ENCODE results near the gene SHTN1.

SHTN1 gene

DNA sequence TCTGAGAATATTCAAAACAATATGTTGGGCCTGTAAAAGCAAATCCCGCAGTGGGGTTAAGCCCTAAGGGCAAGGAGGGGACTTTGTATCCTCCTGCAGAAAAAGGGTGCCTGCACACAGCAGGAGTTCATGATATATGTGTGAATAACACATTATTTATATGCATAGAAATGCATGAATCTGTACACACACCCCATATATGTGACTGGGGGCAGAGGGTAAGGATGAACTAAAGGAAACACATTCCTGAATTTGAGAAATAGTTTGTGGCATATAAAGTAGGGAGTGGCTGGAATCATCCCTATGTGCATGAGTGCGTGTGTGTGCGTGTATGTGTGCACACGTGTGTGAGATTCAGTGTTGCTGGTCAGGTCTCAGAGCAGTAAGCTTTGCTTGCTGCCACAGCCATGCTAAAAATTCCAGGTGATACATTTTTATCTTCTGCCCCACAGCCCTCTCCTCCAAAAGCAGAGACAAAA is 136.8 kb downstream of the SHTN1 start:
- no peak for DNase-seq

DNA sequence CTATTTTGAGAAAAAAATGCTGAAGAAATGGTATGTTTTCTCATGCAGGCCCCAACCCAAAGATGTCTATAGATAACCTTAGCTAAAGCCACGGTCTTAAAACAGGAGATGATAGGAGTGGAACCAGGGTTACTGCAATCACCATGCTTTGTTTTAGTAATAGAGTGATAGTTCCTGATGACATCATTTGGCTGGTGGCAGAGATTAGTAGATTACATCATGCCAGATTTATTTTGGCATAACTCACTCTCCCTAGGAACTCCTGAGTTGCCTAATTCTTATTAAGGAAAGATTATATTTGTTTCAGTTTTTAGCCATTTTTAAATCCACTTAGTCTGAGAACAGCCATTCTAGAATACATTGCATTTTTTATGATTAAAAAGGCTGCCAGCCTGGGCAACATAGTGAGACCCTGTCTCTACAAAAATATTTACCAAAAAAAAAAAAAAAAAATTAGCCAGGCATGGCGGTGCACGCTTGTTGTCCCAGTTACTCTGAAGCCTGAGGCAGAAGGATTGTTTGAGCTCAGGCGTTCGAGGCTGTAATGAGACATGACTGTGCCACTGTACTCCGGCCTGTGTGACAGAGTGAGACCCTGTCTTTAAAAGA is 137.9 kb downstream of the SHTN1 start:
- DNase-seq: no peak

DNA sequence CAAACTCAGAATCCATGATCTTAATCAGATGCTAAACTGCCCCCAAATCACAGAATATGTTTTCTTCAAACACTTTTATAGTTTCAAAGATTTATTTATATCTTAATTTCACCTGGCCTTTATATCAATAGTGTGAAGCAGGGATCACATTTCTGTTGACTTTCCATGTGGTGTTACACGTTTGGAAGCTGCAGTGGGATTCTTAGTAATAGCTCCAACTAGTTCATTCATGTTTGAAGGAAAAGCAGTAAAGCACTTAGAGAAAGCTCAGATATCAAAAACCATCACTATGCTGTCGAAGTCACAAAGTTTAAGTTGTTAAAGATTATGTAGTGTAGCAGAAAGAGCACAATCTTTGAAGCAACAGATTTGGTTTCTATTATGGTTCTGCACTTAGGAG is 138.9 kb downstream of the SHTN1 start:
- no peak for DNase-seq

DNA sequence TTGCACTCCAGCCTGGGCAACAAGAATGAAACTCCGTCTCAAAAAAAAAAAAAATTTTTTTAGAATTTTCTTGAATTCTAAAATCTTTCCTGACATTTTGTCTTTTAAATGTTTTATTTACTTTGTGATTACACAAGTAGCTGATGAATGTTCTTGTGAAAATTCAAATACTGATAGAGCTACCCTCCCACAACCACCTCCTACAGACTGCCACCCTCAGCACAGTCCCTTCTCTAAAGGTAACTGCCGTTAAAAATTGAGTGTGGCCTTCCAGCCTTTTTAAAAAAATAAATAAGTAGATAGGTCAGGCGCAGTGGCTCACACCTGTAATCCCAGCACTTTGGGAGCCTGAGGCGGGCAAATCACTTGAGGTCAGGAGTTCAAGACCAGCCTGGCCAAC is 140.6 kb downstream of the SHTN1 start:
- DNase-seq: no peak

DNA sequence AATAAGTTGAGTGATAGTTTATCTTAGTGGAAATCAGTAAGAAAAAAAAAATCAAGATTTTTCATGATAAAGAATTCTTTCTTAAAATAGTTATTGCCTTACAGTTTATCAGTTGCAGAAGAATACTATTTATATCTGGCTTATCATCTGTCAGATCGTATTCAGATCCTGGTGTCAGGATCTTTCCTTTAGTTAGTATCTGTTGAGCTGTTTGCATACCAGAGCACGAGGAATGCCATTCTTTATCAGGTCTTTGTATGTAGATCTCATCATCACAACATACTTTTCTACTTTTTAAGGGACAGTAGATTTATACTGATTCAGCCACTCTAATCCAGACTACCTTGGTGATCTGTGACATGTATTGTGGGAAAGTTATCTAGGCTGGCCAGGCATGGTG is 143.2 kb downstream of the SHTN1 start:
- no peak for DNase-seq

DNA sequence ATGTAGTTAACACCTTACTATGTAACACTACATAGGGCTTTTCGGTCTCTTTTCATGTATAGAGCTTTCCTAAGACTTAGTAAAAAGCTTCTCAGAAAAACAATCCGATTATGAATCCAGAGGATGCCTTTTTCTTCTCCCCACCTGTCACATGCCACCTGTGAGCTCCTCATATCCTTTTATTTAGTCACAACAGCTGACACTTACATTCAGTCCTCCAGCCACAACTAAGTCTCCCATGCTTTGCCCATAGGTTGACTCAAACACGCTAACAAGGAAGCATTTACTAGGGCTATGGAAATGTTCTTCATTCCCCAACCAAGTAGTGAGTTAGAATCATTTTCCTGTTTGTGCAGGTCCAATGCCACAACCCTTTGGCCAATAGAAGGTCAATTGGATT is 147.8 kb downstream of the SHTN1 start:
- no peak for DNase-seq

DNA sequence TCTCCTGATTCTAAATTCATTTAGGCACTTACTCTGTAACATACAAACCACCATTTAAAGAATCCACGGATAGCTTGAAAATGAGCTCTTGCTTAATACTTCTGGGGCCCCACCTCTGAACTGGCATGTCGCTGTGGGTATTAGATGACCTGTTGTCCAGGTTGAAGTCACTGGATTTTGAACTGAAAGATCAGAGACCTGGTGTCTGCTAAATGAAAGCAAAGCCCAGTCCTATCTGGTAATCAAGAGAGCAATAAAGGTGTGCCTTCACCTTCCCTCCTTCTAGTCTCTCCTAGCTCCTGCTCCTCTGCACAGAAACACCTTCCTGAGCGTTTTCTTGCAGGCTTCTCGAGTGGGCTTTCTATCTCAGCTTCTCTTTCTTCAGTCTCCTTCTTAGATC is 151.3 kb downstream of the SHTN1 start:
- no peak for DNase-seq

DNA sequence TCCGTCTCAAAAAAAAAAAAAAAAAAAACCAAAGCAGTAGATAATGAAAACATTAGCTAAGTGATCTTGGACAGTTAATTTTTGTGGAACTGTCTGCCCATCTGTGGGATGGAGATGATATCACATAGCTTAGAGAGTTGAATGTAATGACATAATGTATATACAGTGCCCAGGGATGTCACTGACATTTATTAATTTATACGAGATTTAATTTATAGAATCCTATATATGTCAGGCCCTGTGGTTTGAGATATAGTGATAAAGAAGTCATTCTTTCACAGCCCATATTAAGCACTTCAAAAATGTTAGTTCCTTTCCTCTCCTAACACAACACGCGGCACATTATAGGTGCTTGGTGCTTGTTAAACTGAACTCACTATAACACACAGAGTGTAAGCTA is 151.7 kb downstream of the SHTN1 start:
- no peak for DNase-seq

DNA sequence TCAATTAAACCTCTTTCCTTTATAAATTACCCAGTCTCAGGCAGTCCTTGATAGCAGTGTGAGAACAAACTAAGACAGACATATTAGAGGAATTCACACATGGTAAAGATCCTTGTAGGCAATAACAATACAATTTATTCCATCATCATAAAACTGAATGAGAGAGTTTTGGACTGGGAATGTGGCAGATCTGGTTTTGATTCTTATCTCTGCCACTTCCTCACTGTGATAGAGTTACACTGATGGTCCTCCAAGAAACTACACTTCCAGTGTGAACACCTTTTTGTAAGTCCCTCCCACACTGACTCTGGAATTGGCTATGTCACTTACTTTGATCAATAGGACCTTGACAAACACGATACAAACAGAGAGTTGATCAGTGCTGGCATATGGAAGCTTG is 152.7 kb downstream of the SHTN1 start:
- DNase-seq: no peak

DNA sequence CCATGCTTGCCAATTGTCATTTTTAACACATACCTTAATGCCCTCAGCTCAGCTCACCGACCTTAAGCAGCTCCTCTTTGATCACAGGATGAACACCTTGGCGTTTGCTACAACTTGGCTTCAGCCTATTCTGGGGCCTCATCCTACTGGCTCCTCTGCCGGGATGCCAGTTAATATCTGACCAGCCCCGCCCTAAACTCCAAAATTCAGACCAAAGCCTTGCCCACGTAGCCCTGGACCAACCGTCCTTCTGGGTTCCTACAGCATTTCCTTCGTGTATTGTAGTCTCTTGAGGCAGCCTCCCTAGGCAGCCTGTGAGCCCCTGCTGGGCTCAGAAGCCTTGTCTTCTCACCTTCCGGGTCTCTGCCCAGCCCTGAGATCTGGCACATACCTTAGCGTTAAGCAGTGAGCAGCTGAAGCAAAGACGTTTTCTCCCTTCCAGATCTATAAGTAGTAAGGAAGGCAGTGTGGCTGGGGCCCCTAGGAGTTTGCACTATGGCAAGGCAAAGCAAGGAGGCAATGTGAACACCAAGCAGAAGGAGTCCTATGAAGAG is 154.9 kb downstream of the SHTN1 start:
- DNase-seq: no peak

DNA sequence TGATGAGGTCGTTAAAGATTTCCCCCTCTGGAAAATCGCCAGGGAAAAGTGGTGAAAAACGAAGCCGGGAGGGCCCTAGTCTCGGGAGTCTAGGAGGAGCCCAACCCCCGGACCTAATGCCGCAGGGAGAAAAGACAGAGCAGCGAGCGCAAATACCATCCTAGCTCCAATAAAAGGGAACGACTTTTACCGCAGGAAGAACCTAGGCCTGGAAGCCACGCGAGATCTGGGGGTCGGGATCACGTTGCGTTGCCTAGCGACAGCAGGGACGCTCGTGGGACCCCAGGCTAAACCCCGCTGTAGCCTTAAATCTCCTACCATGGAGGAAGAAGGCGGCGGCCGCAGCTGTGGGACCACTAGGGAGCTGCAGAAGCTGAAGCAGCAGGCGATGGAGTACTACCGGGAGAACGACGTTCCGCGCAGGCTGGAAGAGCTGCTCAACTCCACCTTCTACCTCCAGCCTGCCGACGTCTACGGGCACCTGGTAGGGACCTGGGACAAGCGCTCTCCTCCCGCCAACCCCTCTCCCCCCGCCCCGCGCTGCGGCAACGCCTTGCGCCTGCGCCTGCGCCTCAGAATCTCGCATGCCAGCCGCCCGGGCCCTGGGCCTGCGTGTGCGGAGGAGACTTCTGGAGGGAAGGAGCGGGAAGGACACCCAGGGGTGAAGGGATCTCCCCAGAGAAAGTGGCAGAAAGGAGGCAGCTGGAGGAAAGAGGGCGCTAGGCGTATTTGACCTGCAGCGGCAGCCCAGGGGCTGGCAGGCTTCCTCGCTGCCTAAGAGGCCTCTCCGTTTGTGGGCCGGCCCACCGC is 155.5 kb downstream of the SHTN1 start, which contains the start of gene ENO4:
Gene ENO4, plus strand, starts transcription at position 252 of the 810 bp plus-strand sequence. Its CDS starts 68 bp downstream, at position 320.
- DNase-seq: no peak

DNA sequence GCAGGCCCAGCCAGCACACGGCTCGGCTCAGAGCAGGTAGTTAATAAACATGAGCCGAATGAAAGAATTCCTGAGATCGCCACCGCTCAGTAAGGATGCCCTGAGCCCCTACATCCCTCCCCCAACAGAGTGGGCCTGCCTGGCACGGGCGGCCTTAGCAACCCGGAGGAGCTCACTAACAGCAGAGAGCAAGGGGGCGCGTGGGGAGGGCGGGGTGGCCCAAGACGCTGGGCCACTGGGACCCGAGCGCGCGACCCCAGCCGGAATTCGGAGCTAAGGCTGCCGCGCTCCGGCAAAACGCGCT is 156.1 kb downstream of the SHTN1 start:
- no peak for DNase-seq

DNA sequence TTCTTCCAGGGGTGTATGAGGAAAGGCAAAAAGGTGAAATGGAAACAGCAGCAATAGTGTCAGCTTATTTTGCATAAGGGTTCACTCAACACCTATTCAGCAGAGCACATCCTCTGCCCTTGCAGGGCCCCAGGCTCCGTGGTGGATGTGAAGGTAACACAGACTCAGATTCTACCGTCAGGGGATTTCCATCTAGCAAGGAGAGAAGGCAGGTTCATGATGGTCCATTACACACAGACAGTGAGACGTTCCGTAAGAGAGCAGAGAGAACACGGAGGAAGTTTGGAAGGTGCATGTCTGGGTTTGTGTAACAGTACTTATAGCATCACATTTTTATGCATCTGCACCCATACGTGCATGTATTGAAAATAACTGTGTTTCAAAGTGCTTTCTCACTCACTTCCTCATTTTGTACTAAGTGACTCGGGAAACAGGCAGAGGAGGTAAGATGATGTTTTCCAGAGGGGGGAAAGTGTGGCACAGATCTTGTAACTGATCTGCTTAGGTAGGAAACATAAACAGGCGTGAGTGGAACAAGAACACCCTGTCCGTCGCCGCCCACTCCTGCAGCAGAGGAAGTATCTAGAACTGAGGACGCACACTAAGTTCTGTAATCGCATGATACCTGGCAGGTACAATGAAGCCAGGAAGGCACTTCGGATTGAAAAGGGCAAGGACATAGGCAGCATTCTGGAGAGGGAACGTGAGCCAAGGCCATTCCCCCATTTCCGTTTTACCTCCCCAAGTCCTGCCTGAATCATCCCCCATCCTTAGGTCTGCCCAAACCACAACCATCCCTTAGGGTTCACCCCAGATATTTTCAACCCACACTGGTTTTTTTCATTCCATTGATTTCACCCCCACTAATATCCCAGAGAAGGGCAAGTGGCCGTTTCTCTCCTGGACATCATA is 156.7 kb downstream of the SHTN1 start:
- DNase-seq: no peak

DNA sequence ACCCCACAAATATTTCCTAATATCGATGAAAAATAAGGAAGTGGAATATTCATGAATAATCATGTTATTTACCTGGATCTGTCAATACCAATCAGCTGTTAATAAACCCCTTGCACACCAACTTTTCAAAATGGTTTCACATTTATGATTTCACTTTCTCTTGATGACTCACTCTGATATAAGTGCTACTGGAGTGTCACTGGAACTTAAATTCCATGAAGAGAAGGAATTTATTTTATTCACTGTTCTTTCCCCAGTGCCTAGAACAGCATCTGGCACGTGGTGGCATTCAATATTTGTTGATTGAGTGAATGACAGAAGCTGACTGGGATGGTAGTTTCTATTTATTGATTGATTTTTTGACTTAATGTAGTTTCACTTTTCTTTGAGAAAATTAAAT is 159.2 kb downstream of the SHTN1 start:
- no peak for DNase-seq

DNA sequence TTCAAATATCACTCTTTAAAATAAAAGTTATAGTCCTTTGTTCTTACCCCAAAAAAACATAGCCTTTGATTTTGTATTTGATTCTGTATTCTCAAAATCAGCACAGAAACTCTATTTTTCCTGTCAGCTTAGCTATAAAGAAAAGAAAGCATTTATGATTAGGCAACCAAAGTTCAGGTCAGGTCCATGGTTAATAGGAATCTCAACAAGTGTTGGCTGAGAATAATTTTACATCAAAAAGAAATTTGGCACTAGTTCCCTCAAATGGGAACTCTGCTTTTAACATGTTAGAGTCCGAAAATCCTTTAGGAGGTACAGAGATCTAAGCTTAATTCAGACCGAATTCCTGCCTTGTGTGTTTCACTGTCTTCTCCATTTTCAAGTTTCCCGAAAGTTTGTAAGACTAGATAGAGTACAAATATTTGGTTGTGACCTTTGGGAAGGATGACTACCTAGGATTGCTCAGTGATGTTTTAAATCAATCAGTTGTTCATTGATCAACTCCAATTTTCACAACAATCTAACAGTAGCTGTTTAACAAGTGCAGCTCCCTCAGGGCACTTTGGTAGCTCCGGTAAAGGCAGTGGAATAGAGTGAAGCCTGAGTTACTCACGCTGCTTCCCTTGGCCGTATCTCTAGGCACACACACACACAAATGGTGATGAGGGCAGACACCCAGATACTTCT is 164.5 kb downstream of the SHTN1 start:
- DNase-seq: no peak

DNA sequence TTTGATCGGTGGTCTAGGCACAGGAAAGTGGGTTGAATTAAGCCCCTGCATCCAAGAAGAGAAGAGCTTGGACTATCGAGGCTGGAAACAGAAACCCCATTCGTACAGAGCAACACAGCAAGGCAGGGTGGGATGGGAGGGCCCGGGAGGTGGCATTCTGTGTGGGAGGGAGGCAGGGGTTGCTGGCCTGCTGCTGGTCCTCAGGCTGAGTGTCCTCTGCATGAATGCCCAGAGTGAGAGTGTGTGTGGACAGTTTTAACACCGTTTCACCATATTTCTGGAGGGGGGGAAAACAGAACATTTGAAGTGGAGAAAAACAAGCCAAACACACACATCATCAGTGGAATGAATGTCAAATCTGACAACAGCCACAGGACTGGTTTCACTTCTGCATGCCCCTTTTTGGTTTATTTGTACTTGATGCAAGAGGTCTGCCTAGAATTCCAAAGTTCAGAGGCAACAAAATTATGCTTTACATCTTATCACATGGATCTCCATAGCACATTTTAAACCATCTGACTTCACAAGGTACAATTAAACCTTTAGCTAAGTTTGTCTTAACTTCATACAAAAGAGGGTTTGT is 166.8 kb downstream of the SHTN1 start:
- DNase-seq: no peak

DNA sequence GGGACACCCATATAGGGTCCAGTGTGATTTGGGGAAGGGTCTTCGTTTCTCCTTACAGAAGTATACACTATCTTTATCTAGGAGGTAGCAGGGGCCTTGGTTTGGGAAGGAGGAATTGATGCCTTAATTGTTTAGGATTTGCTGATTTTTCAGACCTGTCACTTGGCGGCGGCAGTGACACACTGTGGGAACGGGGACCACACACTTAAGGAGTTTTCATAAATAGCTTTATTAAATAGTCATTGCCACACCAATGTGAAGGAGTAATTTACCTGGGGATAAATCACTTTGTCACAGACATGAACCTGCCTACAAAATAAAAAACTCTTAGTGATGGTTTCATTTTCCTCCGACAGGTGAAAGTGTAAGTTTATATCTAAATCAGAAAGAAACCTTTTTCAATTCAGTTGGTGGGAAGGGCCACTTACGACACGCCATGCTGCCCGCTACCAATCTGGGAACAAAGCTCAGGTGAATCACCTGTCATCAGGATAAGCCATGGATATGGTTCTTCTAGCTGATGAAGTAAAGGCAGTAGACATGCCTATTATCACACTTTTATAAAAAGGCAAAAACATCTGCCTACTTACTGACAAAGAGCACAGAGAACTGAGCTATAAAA is 168.0 kb downstream of the SHTN1 start:
- no peak for DNase-seq

DNA sequence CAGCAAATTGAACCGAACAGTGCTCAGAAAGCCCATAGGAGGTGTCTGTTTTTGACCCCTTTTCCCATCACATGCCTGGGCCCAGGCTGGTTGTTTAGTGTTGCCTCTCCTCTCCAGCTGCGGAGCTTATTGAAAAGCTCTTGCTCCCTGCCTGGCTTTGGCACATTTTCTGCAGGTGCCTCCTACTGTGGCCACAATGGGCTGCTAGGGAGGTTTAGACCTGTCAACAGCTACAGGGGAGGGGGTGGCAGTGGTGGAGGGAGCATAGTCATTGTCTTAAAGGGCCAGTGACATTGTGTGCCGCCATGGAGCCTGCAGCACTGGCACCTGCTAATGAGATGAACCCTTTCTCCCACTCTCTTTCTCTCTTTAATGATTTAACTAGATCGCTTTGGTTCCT is 168.9 kb downstream of the SHTN1 start:
- no peak for DNase-seq

DNA sequence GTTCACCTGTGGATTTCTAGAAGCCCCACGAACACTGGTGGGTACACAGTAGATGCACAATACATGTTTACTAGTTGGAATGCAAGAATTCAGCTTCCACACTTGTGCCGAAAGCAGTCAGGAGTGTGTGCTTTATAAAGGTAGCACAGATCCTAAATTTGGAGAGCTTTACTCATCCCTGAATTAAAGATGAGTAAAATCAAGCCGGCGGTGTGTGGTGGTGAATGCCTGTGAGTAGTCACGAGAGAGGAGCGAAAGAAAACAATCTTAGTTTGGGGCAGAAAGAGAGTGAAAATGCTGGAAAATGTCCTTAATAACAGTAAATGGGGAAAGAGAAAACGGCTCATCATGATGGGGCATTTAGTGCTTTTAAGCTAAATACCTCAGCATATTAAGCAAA is 169.3 kb downstream of the SHTN1 start:
- DNase-seq: no peak

DNA sequence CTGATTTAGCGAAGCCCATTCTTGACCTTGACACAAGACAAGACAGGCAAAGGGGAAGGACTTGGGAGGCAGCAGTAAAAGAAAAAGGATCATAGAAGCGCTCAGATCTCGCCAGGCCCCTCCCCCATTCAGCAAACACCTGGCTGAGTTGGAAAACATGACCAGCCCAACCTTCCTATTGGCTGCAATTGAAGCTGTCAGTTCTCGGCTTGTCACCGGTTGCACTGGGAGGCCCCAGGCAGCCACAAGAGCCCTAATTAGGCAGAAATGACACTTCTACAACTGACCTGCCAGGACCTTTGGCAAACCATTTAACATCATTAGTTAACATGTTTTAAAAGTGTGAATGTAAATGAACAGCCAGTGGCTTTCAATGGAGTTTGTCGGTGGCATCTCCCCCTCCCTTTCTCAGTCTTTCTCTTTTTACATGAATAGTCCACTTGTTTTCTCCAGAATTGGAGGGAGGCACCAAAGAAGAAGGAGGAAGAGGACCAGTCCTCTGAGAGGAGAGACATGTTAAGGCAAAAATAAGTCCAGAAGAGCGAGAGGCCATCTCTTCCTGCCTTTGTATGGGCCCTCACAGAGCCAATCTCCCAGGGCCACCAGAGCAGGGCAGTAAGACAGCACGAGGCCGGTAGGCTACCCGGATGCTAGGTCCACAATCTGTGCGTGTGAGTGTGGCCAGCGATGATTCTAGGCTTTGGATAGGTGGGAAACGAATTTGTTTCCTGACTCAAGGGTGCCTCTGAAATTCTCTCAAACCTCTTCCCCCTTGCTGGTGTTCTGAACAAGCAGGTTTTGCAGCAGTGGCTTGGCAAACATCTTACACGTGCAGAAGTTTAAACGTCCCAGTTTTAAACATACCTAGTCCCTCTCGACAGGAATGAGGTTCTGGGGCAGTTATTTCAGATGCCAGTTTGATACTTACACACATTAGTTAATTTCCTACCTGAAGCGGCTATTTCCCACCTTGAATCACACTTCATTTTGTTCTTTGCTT is 170.7 kb downstream of the SHTN1 start:
- no peak for DNase-seq

DNA sequence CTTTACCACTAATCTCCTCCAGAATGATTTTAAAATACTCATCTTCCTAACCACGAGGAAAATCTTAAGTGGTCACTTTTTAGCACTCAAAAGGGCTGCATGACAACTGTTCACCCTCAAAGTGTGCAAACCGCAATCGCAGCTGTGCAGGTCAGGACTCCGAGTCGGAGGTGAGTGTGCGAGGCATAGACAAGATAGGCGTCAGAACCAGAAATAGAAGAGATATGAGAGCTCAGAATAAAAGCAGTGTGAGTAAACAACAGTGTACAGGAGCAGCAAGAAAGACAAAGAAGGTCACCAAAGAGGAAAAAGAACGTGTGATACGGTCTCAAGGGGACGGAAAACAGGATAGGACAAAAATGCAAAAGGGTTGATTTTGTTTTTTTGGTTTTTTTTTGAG is 173.2 kb downstream of the SHTN1 start:
- no peak for DNase-seq
